Measurements from ENCODE around the gene KCNK10. TPM values are rescaled to one million over a fixed set of nuclear protein-coding genes. Genes with fewer than 3 reads are reported as not detected.

The KCNK10 gene
- total RNA-seq, 1 experiment from 2014 or later = 2.9 TPM

DNA sequence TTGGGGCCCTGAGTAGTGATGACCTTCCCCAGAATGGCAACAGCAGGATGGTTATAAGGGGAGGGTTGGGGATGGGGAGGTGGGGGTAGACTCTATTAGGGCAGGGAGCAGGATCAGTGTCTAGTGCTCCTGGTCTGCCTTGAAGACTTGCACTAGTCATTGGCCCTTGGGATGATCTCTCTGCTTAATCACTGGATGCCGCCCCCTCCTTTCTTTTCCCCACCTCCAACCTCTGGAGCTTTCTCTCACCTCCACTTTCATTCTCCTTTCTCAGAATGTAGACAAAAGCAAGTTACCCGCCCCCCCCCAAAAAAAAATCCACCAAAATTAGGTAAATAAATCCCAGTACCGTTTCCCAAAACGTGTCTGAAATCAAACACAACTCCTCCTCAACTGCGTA, 2.8 kb upstream of the KCNK10 start:
- no peaks in the 10 kb centered on the region; the same call in 1 of the 2 replicates for H3K27me3 ChIP-seq (replicated peaks; ENCODE audit: control insufficient read depth, insufficient read depth, low read length)
- H3K4me3 ChIP-seq (ENCODE audit: low read depth, low read length) = no peak overlapping the region
- H3K36me3 ChIP-seq (ENCODE audit: control insufficient read depth, insufficient read depth, low read length) = no peaks in the 10 kb centered on the region
- Mint-ChIP-seq H3K27ac (ENCODE audit: unreplicated experiment) (no peak overlapping the region), H3K36me3 (ENCODE audit: insufficient read depth, unreplicated experiment) (no peaks in the 10 kb centered on the region), H3K4me3 (ENCODE audit: unreplicated experiment) (no peak overlapping the region), H3K27me3 (ENCODE audit: insufficient read depth, unreplicated experiment) (peaks cover 17% of the 10 kb centered on the region), H3K9me3 (ENCODE audit: unreplicated experiment) (no peaks in the 10 kb centered on the region), H3K4me1 (ENCODE audit: low read depth, unreplicated experiment) (no peaks in the 10 kb centered on the region)
- CTCF ChIA-PET = no interaction called here
- TF ChIP-seq, protein P1, sequence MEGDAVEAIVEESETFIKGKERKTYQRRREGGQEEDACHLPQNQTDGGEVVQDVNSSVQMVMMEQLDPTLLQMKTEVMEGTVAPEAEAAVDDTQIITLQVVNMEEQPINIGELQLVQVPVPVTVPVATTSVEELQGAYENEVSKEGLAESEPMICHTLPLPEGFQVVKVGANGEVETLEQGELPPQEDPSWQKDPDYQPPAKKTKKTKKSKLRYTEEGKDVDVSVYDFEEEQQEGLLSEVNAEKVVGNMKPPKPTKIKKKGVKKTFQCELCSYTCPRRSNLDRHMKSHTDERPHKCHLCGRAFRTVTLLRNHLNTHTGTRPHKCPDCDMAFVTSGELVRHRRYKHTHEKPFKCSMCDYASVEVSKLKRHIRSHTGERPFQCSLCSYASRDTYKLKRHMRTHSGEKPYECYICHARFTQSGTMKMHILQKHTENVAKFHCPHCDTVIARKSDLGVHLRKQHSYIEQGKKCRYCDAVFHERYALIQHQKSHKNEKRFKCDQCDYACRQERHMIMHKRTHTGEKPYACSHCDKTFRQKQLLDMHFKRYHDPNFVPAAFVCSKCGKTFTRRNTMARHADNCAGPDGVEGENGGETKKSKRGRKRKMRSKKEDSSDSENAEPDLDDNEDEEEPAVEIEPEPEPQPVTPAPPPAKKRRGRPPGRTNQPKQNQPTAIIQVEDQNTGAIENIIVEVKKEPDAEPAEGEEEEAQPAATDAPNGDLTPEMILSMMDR (IDR thresholded peaks at IDR 0.05; ENCODE audit: insufficient read depth in 1 of 2, low read depth in 1 of 2, low read length in 1 of 2, severe bottlenecking in 1 of 2, unreplicated experiment in 1 of 2) = no peak
- no peak for DNase-seq
- intact Hi-C loops (cut with micrococcal nuclease; ENCODE audit: unreplicated experiment) = no loop called here
- H3K4me1 ChIP-seq = peaks cover 7% of the 10 kb centered on the region
- 0 out of 2 replicates have a peak, but pooled peaks cover 4% of the 10 kb centered on the region for H3K9me3 ChIP-seq
- POLR2A ChIA-PET = no interaction called here
- BruUV-seq (replicated peaks) = no TSS peak

DNA sequence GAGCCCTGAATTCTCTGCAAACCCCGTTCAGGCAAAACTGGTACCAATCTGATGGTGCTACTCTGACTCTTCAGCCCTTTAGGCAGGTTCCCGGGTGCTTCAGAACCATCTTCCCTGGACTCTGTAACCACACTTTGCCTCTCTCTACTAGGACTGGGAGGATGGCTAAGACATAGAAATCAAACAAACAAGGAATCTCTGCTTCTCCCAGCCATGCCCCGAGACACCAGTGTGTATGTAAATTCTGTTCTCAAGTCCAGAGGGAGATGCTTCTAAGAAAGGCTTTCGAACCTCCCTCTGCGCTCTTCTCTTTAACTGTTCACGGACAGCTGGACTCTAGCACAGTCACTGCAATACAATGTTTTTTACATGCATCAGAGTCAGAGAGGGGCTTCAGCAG, 1.9 kb upstream of the KCNK10 start:
- H3K4me3 Mint-ChIP-seq (ENCODE audit: unreplicated experiment) = no peak overlapping the region
- no peaks in the 10 kb centered on the region for H3K36me3 ChIP-seq (ENCODE audit: control insufficient read depth, insufficient read depth, low read length)
- no peak for DNase-seq
- CTCF ChIA-PET = no interaction called here
- intact Hi-C loops (cut with micrococcal nuclease; ENCODE audit: unreplicated experiment) = no loop called here
- no peaks in the 10 kb centered on the region for H3K4me1 Mint-ChIP-seq (ENCODE audit: low read depth, unreplicated experiment)
- no peaks in the 10 kb centered on the region; the same call in none of the 2 replicates for H3K27me3 ChIP-seq (replicated peaks; ENCODE audit: control insufficient read depth, insufficient read depth, low read length)
- H3K4me1 ChIP-seq = peaks cover 7% of the 10 kb centered on the region
- TF ChIP-seq, protein P1 (IDR thresholded peaks at IDR 0.05; ENCODE audit: insufficient read depth in 1 of 2, low read depth in 1 of 2, low read length in 1 of 2, severe bottlenecking in 1 of 2, unreplicated experiment in 1 of 2) = no peak
- no peak overlapping the region for H3K27ac Mint-ChIP-seq (ENCODE audit: unreplicated experiment)
- no peaks in the 10 kb centered on the region for H3K9me3 Mint-ChIP-seq (ENCODE audit: unreplicated experiment)
- H3K36me3 Mint-ChIP-seq (ENCODE audit: insufficient read depth, unreplicated experiment) = no peaks in the 10 kb centered on the region
- no TSS peak for BruUV-seq (replicated peaks)
- H3K4me3 ChIP-seq (ENCODE audit: low read depth, low read length) = no peak overlapping the region
- peaks cover 17% of the 10 kb centered on the region for H3K27me3 Mint-ChIP-seq (ENCODE audit: insufficient read depth, unreplicated experiment)
- 0 out of 2 replicates have a peak, but pooled peaks cover 4% of the 10 kb centered on the region for H3K9me3 ChIP-seq
- POLR2A ChIA-PET = no interaction called here

DNA sequence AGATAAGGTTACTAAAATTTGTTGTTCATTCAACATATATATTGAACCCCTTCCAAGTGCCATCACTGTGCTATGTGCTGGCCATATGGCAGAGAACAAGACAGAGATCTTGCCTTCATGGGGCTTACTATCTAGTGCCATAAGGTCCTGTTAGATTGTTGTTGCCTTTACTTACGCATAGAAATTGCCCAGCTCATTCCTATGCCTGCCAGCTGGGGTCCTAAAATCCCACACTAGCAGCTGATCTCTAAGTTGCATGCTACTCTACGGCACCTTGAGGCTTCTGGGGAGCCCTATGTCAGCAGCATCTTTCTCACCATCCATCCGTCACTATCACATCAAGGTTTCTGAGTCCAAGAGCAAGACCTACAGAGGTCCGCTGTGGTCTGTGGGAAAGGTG, 1.4 kb upstream of the KCNK10 start:
- Histone ChIP-seq H3K27me3 (replicated peaks; ENCODE audit: control insufficient read depth, insufficient read depth, low read length) (no peaks in the 10 kb centered on the region; the same call in none of the 2 replicates), H3K9me3 (0 out of 2 replicates have a peak, but pooled peaks cover 4% of the 10 kb centered on the region), H3K4me3 (ENCODE audit: low read depth, low read length) (no peak overlapping the region), H3K4me1 (peaks cover 7% of the 10 kb centered on the region), H3K36me3 (ENCODE audit: control insufficient read depth, insufficient read depth, low read length) (no peaks in the 10 kb centered on the region)
- Mint-ChIP-seq H3K36me3 (ENCODE audit: insufficient read depth, unreplicated experiment) (no peaks in the 10 kb centered on the region), H3K9me3 (ENCODE audit: unreplicated experiment) (no peaks in the 10 kb centered on the region), H3K27me3 (ENCODE audit: insufficient read depth, unreplicated experiment) (peaks cover 17% of the 10 kb centered on the region), H3K27ac (ENCODE audit: unreplicated experiment) (no peak overlapping the region), H3K4me3 (ENCODE audit: unreplicated experiment) (no peak overlapping the region), H3K4me1 (ENCODE audit: low read depth, unreplicated experiment) (no peaks in the 10 kb centered on the region)
- POLR2A ChIA-PET = no interaction called here
- CTCF ChIA-PET = no interaction called here
- BruUV-seq (replicated peaks) = no TSS peak
- intact Hi-C loops (cut with micrococcal nuclease; ENCODE audit: unreplicated experiment) = no loop called here
- no peak for DNase-seq
- TF ChIP-seq, protein P1 (IDR thresholded peaks at IDR 0.05; ENCODE audit: insufficient read depth in 1 of 2, low read depth in 1 of 2, low read length in 1 of 2, severe bottlenecking in 1 of 2, unreplicated experiment in 1 of 2) = no peak

Data from Caco-2 (cell line).